Heart left ventricle (tissue), 16 donors: ENCODE results near the gene NDP. TPM values are rescaled to one million over a fixed set of nuclear protein-coding genes. Genes with fewer than 3 reads are reported as not detected.

ENCODE experiments used
- ATAC-seq, 4 donors: fragments of 200-7000 bp; cut with Tn5 transposase; one replicate each; pipeline ENCODE4 v1.9.1; 2020 to 2022; ENCODE audit warnings: moderate library complexity in 4 of 4, mild to moderate bottlenecking in 3 of 4, moderate number of reproducible peaks in 1 of 4
- DNase-seq, 5 donors: peaks; one replicate each; pipeline ENCODE4 v3.0.0-alpha.2; 2020
- H3K27ac ChIP-seq, 12 donors: fragments of 200-600 bp; sonication (generic) in 4 of 12; one replicate each; pipeline versions ENCODE4 v1.5.0 to v1.8.0; 2016 to 2022; ENCODE audit warnings: mild to moderate bottlenecking in 2 of 12
- H3K27me3 ChIP-seq, 9 donors: fragments of 200-600 bp; sonication (generic) in 2 of 9; one replicate each; pipeline versions ENCODE4 v1.5.1 to v1.8.0; 2016 to 2022; ENCODE audit warnings: mild to moderate bottlenecking in 3 of 9
- H3K36me3 ChIP-seq, 9 donors: fragments of 200-600 bp; sonication (generic) in 2 of 9; one replicate each; pipeline versions ENCODE4 v1.5.0 to v1.8.0; 2018 to 2022; ENCODE audit warnings: mild to moderate bottlenecking in 2 of 9
- H3K4me1 ChIP-seq, 12 donors: fragments of 200-600 bp; sonication (generic) in 4 of 12; one replicate each; pipeline versions ENCODE4 v1.5.0 to v1.8.0; 2016 to 2022; ENCODE audit warnings: mild to moderate bottlenecking in 3 of 12
- H3K4me3 ChIP-seq, 12 donors: fragments of 200-600 bp; sonication (generic) in 4 of 12; one replicate each; pipeline versions ENCODE4 v1.5.0 to v1.8.0; 2017 to 2022; ENCODE audit warnings: mild to moderate bottlenecking in 9 of 12, moderate library complexity in 4 of 12
- H3K9me3 ChIP-seq, 12 donors: fragments of 200-600 bp; sonication (generic) in 4 of 12; one replicate each; pipeline versions ENCODE4 v1.5.0 to v1.8.0; 2016 to 2022; ENCODE audit warnings: mild to moderate bottlenecking in 1 of 12
- POLR2A ChIP-seq, 2 donors: fragments of 450-650 bp; IDR thresholded peaks; one replicate each; pipeline ENCODE4 v1.6.1; 2017; ENCODE audit warnings: antibody characterized with exemption in 2 of 2, mild to moderate bottlenecking in 2 of 2, moderate library complexity in 2 of 2
- WGBS, 4 donors: extraction: QIAGEN DNeasy Blood & Tissue Kit in 2 of 4; methylation state at CpG; one replicate each; pipeline versions ENCODE4 v1.1.5 to v1.1.7; 2013 to 2018; 5-methylcytosine and 5-hydroxymethylcytosine counted together
- intact Hi-C, 10 donors: fragments of 100-400 bp; cut with DNase I; formaldehyde crosslinking; loops; one replicate each; pipeline versions ENCODE4 v1.11.1 to v1.14.2; 2022
- polyA plus RNA-seq, 2 donors: library from polyadenylated mRNA; stranded (reverse); fragments of 200-250 nt; gene quantifications; one replicate each; pipeline ENCODE4 v1.2.3, GENCODE V29; 2013
- total RNA-seq, 9 donors: library from RNA; depleted of rRNA in 2 of 9; stranded (reverse); fragments of >200 nt in 2 of 9; fragmentation: NEBNext Ultra II Directional in 3 of 9; extraction: Animal tissue kit (Norgen Biotek cat#: 25700) in 3 of 9; gene quantifications; one replicate each; pipeline versions ENCODE4 v1.1.0 to v1.2.4, GENCODE V29; 2016 to 2023
- TF ChIP-seq, protein P1 (sequence below), 12 donors: fragments of 200-600 bp; sonication (generic) in 4 of 12; IDR thresholded peaks; one replicate each; pipeline versions ENCODE4 v1.5.0 to v1.8.0; 2018 to 2022; ENCODE audit warnings: antibody characterized with exemption in 12 of 12, mild to moderate bottlenecking in 5 of 12
- donor health status: ischemic (EF 13 %, LVEDD 7.1; RV severe dilation, severe dysfunction).
- donor health status: healthy with polysubstance abuse.
- donor health status: DM: no; HTN: yes; CAD: no.
- donor health status: DM: no; HTN: no; CAD: no.
- donor health status: ischemic (EF 25% LVEDD 6.9; RV normal size, moderate dysfunction).
- donor health status: ischemic (EF 25% LVEDD 5.7; RV mildly dilated, moderate dysfunction).
- donor health status: healthy.
- donor health status: DM: yes; HTN: yes; CAD: no.
- donor health status: ischemic (EF 35%, LVEDD 5.7; RV mildly dilated, moderate dysfunction).
- donor health status: nonischemic (EF 11% LVEDD 7.7; RV severe dilation, severe dysfunction).
- donor health status: DM: yes; HTN: yes; CAD: no.
- donor health status: PGD.
- donor health status: ischemic (EF 29% LVEDD 5.4; RV normal size, mild dysfunction).
- donor health status: nonischemic (EF 23%, LVEDD 6.1; RV moderate dilation, normal function).

Gene NDP
- total and polyA plus RNA-seq, 11 donors = 0.19 to 0.27 (median 0.20) TPM; not detected in 7

DNA sequence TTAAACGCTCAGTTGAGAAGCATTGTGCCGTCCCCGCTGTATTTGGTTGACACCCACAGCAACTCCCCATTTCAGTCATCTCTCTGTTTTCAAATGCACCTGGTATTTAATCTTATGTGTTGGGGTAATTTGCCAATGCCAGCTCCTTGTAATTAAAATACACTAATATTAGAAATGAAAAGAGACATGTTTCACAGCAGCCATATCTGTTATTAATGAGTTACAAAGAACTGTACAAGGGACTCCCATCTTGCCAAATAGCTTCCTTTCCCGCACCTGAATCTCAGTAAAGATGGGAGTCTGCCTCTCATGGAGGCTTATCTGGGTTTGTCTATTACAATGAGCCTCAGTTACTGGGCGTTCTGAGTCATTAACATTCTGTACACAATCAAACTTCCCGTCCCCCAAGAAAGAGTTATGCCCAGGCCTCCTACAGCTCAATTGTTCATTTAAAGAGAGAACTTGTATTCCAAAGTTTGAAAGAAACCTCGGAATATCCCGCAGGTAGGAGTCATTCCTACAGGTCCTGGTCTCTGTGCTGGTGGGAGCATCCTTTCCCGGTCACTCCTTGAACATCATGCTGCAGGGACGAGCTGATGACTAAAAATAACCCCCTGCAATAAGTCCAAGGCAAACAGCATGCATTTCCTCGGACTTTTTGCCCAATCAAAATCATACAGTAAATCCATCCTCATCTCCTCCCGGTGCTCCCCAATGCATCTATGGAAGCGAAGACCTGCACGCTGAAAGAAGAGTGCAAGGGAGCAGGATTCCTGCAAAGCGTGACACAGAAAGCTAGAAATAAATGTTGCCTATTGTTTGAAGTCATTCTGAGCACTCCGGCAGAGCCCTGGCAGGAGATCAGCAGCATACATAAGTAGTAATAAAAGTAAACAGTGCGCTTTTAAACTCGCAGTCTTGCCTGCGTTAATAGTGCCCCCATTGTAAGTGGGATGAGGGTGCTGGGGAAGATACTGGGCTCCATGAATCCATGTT, 926 bp downstream of the NDP start:
- intact Hi-C loops = loop anchor here in 1 of 10 donors (10.0 kb wide), 1 partner anchor 53 kb away; no protein-coding TSS in a partner anchor
- TF ChIP-seq, protein P1, sequence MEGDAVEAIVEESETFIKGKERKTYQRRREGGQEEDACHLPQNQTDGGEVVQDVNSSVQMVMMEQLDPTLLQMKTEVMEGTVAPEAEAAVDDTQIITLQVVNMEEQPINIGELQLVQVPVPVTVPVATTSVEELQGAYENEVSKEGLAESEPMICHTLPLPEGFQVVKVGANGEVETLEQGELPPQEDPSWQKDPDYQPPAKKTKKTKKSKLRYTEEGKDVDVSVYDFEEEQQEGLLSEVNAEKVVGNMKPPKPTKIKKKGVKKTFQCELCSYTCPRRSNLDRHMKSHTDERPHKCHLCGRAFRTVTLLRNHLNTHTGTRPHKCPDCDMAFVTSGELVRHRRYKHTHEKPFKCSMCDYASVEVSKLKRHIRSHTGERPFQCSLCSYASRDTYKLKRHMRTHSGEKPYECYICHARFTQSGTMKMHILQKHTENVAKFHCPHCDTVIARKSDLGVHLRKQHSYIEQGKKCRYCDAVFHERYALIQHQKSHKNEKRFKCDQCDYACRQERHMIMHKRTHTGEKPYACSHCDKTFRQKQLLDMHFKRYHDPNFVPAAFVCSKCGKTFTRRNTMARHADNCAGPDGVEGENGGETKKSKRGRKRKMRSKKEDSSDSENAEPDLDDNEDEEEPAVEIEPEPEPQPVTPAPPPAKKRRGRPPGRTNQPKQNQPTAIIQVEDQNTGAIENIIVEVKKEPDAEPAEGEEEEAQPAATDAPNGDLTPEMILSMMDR (IDR thresholded peaks at IDR 0.05) = no peak
- Histone ChIP-seq H3K4me3 (peak overlapping the region in 9 of 12 donors; percentile 9 to 48 (median 36)), H3K27me3 (peaks cover 0 to 83% (median 0%) of the 10 kb centered on the region in 9 donors), H3K27ac (no peak overlapping the region), H3K4me1 (peaks cover 0 to 4% (median 0%) of the 10 kb centered on the region in 12 donors), H3K9me3 (no peaks in the 10 kb centered on the region), H3K36me3 (no peaks in the 10 kb centered on the region)
- DNase-seq (no peak), ATAC-seq (no peak)
- 40 to 52% (median 49%) methylated on average over 19 of the region's 19 CpGs for WGBS, 4 donors

DNA sequence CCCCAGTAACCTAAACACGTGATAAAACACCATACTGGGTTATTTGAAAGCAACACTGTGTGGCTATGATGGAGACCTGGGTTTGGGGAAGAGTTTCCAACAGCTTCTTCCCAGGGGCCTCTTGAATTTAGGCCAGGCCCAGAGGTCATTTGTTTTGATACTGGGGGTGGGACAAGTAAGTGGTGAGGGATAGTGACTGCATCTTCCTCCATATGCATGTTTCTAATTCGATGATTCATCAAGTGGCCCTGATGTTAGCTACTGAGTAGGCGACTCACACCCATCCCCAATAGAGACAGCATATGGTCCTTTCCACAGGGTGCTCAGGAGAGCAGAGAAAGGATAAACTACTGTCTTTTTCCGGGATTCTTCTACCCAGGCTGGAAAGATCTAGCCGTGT, 2.7 kb downstream of the NDP start:
- Histone ChIP-seq H3K36me3 (no peaks in the 10 kb centered on the region), H3K4me3 (no peak overlapping the region), H3K27ac (no peak overlapping the region), H3K4me1 (peaks cover 0 to 4% (median 0%) of the 10 kb centered on the region in 12 donors), H3K27me3 (peaks cover 0 to 91% (median 0%) of the 10 kb centered on the region in 9 donors), H3K9me3 (no peaks in the 10 kb centered on the region)
- DNase-seq (no peak), ATAC-seq (no peak)
- 70 to 87% (median 81%) methylated on average over 5 of the region's 5 CpGs for WGBS, 4 donors
- TF ChIP-seq, protein P1 (IDR thresholded peaks at IDR 0.05) = no peak
- no peak for TF ChIP-seq POLR2A (IDR thresholded peaks at IDR 0.05)
- intact Hi-C loops = loop anchor here in 1 of 10 donors (10.0 kb wide), 1 partner anchor 54 kb away; no protein-coding TSS in a partner anchor

DNA sequence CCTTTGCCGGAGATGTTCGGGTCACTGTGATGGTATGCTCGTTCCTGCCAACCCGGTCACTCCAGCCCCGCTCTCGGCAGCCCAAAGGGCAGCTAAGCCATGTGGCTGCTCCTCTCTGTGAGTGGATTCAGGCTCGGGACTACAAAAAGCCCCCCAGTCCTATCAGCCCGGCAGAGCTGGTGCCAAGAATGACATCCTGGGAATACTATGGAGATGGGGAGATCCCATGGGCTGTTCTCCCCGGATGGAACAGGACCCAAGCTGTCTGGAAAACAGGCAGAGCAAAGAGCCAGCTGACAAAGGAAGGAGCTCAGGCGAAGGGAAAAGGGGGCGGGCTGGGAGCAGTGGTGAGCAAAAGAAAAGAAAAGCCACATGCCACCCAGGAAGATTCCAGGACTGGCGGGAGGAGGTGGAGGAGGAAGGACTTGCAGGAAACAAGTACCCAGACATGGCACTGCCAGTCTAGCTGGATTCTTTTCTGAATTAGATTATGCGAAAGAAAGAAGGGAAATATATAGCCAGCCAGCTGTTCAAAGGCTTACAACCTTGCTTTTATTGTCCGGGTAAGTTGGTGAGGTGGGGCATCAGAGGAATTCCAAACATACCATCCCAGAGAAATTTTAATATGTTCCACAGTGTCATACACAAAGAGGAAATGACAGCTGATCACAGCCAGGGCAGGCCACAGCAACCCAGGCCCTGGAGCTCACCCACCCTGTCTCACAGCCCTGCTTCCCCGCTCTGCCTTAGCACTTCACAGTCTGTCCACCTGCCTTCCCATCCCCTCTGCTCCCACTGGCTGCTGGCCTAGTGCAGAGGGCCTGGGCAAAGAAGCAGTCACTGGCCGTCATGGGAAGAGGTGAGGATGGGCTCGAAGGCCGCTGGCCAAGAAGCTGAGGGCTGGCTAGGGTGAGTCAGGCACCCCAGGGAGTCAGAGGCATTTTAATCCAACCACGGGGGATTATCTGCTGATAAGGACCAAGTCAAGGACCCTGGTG, 3.4 kb downstream of the NDP start:
- TF ChIP-seq, protein P1 (IDR thresholded peaks at IDR 0.05) = no peak
- no peak for TF ChIP-seq POLR2A (IDR thresholded peaks at IDR 0.05)
- H3K4me1 ChIP-seq = peaks cover 0 to 4% (median 0%) of the 10 kb centered on the region in 12 donors
- H3K9me3 ChIP-seq = no peaks in the 10 kb centered on the region
- intact Hi-C loops = loop anchor here in 6 of 10 donors (5.0 to 10.0 kb wide), 3 partner anchors 55 to 395 kb away; no protein-coding TSS in a partner anchor
- H3K4me3 ChIP-seq = no peak overlapping the region
- ATAC-seq (no peak), DNase-seq (no peak)
- H3K27me3 ChIP-seq = peaks cover 0 to 94% (median 0%) of the 10 kb centered on the region in 9 donors
- no peaks in the 10 kb centered on the region for H3K36me3 ChIP-seq
- WGBS, 4 donors = 67 to 80% (median 73%) methylated on average over 19 of the region's 19 CpGs
- H3K27ac ChIP-seq = no peak overlapping the region
